Pons (tissue), 1 donor: Measurements from ENCODE around the gene RMI2.
A peak's percentile ranks its signal among the peaks of the same experiment; 100 is the strongest.
"Not testable (repeated sequence)": the region's sequence is repeated elsewhere in the genome, so short reads cannot be mapped to it uniquely, and the experiment has no call there.

ENCODE experiments used
- DNase-seq: peaks from one replicate; pipeline ENCODE4 v3.0.0-alpha.2; 2016; ENCODE audit warnings: low spot score

The RMI2 gene

GRCh38 chr16:11354733-11355574, 9.7 kb downstream of the RMI2 start:
- DNase-seq, result peak; percentile 21

- no peak for DNase-seq
Observed at GRCh38 chr16:11355862-11356261, 10.6 kb downstream of the RMI2 start.

- DNase-seq, result peak; percentile 52
Observed at GRCh38 chr16:11356573-11357331, 11.5 kb downstream of the RMI2 start.

- DNase-seq, result no peak
Observed at GRCh38 chr16:11358531-11358930, 13.3 kb downstream of the RMI2 start.

- no peak for DNase-seq
Observed at GRCh38 chr16:11359370-11359769, 14.1 kb downstream of the RMI2 start.

- DNase-seq, result no peak
Observed at GRCh38 chr16:11360641-11361373, 15.5 kb downstream of the RMI2 start.

- peak; percentile 12 for DNase-seq
Observed at GRCh38 chr16:11361701-11362451, 16.6 kb downstream of the RMI2 start.

GRCh38 chr16:11363927-11364258, 18.6 kb downstream of the RMI2 start:
- no peak for DNase-seq

GRCh38 chr16:11367483-11367906, 22.2 kb downstream of the RMI2 start:
- DNase-seq, result no peak

- DNase-seq, result peak; percentile 9
Observed at GRCh38 chr16:11370084-11370931, 25.0 kb downstream of the RMI2 start.

GRCh38 chr16:11370932-11371279, 25.6 kb downstream of the RMI2 start:
- not testable (repeated sequence) for DNase-seq

GRCh38 chr16:11372073-11372828, 27.0 kb downstream of the RMI2 start:
- DNase-seq, result no peak

GRCh38 chr16:11372829-11373306, 27.6 kb downstream of the RMI2 start:
- DNase-seq, result no peak

- no peak for DNase-seq
Observed at GRCh38 chr16:11374255-11374654, 29.0 kb downstream of the RMI2 start.

- DNase-seq, result no peak
Observed at GRCh38 chr16:11377154-11377553, 31.9 kb downstream of the RMI2 start.

GRCh38 chr16:11378951-11379350, 33.7 kb downstream of the RMI2 start:
- DNase-seq, result not testable (repeated sequence)

GRCh38 chr16:11379420-11379819, 34.2 kb downstream of the RMI2 start:
- no peak for DNase-seq

- DNase-seq, result no peak
Observed at GRCh38 chr16:11380836-11381235, 35.6 kb downstream of the RMI2 start.

GRCh38 chr16:11383481-11384183, 38.4 kb downstream of the RMI2 start:
- no peak for DNase-seq
